Activated T-cell treated with anti-CD3 and anti-CD28 coated beads, Interleukin-2, amount 50 U/mL, for 72 hours (primary cell): ENCODE data around the gene SH3GL2. TPM values are rescaled to one million over a fixed set of nuclear protein-coding genes. Genes with fewer than 3 reads are reported as not detected.

Experiments used
- ATAC-seq, 2 donors: fragments of 150-1000 bp; cut with Tn5 transposase; replicated peaks in 1 of 2; 2 replicates each; pipeline ENCODE4 v1.10.0; 2021; ENCODE audit warnings: moderate library complexity in 2 of 2, mild to moderate bottlenecking in 1 of 2
- DNase-seq, 2 donors: peaks; one replicate each; pipeline ENCODE4 v3.0.0; 2021 to 2022; ENCODE audit warnings: mixed read lengths in 1 of 2
- H3K27ac Mint-ChIP-seq: one replicate; pipeline ENCODE4 v1.8.0; 2022; ENCODE audit warnings: mild to moderate bottlenecking, moderate library complexity, mixed read lengths
- H3K27me3 Mint-ChIP-seq: one replicate; pipeline ENCODE4 v1.8.0; 2022; ENCODE audit warnings: low read depth, mixed read lengths
- H3K36me3 Mint-ChIP-seq, 2 donors: one replicate each; pipeline ENCODE4 v1.8.0; 2022; ENCODE audit warnings: mixed read lengths in 2 of 2, mild to moderate bottlenecking in 1 of 2; ENCODE audit not compliant: insufficient read depth in 2 of 2
- H3K4me1 Mint-ChIP-seq: one replicate; pipeline ENCODE4 v1.8.0; 2022; ENCODE audit warnings: low read depth, mixed read lengths
- H3K4me3 Mint-ChIP-seq, 2 donors: one replicate each; pipeline ENCODE4 v1.8.0; 2022; ENCODE audit warnings: mild to moderate bottlenecking in 2 of 2, mixed read lengths in 2 of 2, moderate library complexity in 2 of 2
- H3K9me3 Mint-ChIP-seq, 2 donors: one replicate each; pipeline ENCODE4 v1.8.0; 2022; ENCODE audit warnings: mixed read lengths in 2 of 2
- total RNA-seq, 2 donors: library from RNA; stranded (reverse); gene quantifications; one replicate each; pipeline ENCODE4 v1.2.3, GENCODE V29; 2022

The SH3GL2 gene
- total RNA-seq, 2 donors from 2014 or later = not detected

DNA sequence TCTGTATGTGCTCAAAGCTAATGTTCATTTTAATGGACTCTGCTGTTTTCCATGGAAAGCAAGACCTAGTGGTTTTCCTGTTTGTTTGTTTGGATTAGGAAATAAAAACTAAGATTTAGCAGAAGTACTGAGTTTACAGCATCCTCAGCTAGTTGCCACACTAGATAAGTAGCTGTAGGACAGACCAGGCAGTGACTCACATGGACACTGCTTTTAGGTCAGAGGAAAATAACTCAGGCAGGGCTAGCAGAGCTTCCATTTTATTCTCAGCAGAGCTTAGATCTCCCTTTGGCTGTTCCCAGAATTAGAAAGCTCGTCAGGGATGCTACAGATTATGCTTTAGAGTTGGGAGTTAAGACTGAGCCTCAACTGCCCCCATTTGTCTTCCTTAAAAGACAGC lies 204.4 kb downstream of the SH3GL2 start:
- Mint-ChIP-seq H3K4me3 (no peak overlapping the region), H3K4me1 (no peaks in the 10 kb centered on the region), H3K27ac (no peak overlapping the region), H3K9me3 (peaks cover 4 to 6% of the 10 kb centered on the region in 2 donors), H3K27me3 (peaks cover 7% of the 10 kb centered on the region), H3K36me3 (no peaks in the 10 kb centered on the region)
- DNase-seq = no peak
- ATAC-seq = no peak

DNA sequence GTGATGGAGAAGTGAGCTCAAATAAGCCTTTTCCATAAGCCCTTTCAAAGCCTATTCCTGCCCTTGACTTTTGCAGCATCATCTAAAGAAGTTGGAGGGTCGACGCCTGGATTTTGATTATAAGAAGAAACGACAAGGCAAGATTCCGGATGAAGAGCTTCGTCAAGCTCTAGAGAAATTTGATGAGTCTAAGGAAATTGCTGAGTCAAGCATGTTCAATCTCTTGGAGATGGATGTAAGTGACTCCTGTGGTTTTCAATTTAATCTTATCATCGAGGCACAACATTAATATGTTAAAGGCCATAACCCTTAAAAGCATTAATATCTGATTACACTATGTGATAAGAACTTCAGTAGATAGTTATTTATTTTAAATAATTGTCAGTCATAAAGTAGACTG lies 210.4 kb downstream of the SH3GL2 start:
- Mint-ChIP-seq H3K9me3 (peaks cover 0 to 2% of the 10 kb centered on the region in 2 donors), H3K36me3 (no peaks in the 10 kb centered on the region), H3K4me1 (no peaks in the 10 kb centered on the region), H3K4me3 (no peak overlapping the region), H3K27ac (no peak overlapping the region), H3K27me3 (peaks cover 7% of the 10 kb centered on the region)
- DNase-seq = no peak
- ATAC-seq = no peak

DNA sequence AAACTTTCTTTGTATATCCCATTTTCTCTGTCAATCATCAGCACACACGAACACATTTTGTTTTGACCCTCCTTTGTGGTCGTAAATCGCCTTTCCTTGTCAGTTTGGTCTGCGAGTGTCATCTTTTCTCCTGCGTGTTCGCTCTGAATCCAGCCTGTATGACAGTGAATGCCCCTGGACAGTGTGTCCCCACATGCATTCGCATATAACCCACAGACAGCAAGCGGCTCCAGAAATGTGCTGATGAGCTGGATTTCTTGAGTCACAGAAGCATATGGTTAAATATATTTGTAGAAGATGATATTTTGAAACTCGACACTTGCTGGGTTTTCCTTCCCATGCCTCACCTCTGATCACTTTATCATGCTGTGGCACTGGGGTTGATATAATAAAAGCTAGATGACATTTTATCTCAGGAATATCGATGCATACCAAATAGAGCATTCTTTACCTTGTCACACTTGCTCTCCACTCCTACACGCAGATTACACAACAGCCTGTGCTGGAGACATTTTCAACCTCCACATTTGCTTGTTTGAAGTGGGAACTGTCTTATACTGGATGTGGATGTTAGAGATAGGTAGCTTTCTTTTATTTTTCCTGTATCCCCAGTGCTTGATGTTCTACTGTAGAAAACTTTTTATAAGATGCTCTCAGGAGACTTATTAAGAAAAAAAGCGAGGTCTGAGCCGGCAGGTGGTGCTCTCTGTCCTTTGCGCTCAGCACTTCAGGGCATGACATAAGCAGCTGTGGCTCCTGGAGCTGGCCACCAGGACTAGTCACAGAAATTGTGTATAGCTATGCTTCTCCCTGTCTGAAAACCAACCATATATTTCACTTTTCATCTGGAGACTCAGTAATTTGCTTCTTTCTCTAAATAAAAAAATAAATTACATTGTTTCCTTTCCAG lies 215.1 kb downstream of the SH3GL2 start:
- DNase-seq (no peak), ATAC-seq (no peak)
- no peaks in the 10 kb centered on the region for H3K36me3 Mint-ChIP-seq
- no peak overlapping the region for H3K4me3 Mint-ChIP-seq
- H3K9me3 Mint-ChIP-seq = peaks cover 0 to 2% of the 10 kb centered on the region in 2 donors
- no peak overlapping the region for H3K27ac Mint-ChIP-seq
- H3K27me3 Mint-ChIP-seq = no peaks in the 10 kb centered on the region
- H3K4me1 Mint-ChIP-seq = no peaks in the 10 kb centered on the region

DNA sequence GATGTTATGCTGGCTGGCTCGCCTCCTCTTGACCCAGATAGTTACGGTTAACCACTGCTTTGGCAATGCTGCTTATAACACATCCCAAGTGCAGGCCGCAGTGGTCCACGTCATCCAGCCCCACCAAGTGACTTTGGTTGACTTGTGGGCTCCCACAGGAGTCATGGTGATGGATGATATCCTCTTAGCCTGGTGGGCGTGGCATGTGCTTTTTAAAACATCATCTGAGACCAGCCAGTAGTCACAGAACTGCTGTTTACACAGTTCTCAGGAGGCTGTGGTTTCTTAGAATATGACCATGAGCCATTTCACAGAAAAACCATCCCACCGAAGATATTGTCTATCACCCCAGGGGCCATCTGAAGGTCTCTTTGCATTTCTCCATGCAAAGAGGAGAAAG lies 216.9 kb downstream of the SH3GL2 start:
- no peaks in the 10 kb centered on the region for H3K36me3 Mint-ChIP-seq
- H3K4me1 Mint-ChIP-seq = no peaks in the 10 kb centered on the region
- no peak overlapping the region for H3K27ac Mint-ChIP-seq
- H3K9me3 Mint-ChIP-seq = peaks cover 0 to 2% of the 10 kb centered on the region in 2 donors
- ATAC-seq = no peak
- DNase-seq = no peak
- no peak overlapping the region for H3K4me3 Mint-ChIP-seq
- H3K27me3 Mint-ChIP-seq = no peaks in the 10 kb centered on the region

DNA sequence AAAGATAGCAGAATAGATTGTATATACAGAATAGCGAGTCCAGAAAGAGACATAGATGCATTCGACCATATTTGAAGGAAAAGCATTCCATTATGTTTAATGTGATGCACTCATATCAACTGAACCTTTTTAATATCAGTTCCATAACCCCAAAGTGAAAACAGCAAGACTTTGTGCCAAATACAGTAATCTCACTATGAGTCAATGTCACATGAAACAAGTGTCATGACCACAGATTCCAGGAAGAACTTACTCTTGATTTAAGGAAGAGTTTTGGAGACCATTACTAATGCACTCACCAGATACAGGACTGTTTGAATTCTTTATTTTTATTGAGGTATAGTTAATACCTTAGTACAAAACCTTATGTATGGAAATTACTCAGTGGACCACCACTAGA lies 220.5 kb downstream of the SH3GL2 start:
- Mint-ChIP-seq H3K9me3 (no peaks in the 10 kb centered on the region), H3K27me3 (no peaks in the 10 kb centered on the region), H3K27ac (no peak overlapping the region), H3K36me3 (no peaks in the 10 kb centered on the region), H3K4me1 (no peaks in the 10 kb centered on the region), H3K4me3 (no peak overlapping the region)
- ATAC-seq = no peak
- no peak for DNase-seq

DNA sequence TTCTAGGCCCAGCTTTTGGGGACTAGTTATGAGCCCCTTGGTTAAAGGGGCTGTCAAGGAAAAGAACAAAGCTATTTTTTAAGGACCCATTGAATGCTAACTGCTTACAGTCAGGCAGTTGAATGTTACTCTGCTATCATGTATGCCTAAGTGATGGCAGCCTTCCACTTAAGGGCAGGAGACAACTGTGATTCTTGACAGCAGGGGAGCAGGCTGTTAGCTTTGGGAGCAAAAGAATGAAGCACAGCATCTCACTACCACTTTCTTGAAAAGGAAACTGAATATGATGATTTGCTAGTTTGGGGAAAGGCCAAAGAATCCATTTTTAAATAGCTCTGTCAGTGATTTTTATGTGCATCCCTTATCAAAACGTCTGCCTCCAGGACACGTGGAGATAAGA lies 221.6 kb downstream of the SH3GL2 start:
- DNase-seq (no peak), ATAC-seq (no peak)
- Mint-ChIP-seq H3K36me3 (no peaks in the 10 kb centered on the region), H3K27ac (no peak overlapping the region), H3K27me3 (no peaks in the 10 kb centered on the region), H3K4me3 (no peak overlapping the region), H3K4me1 (no peaks in the 10 kb centered on the region), H3K9me3 (no peaks in the 10 kb centered on the region)

DNA sequence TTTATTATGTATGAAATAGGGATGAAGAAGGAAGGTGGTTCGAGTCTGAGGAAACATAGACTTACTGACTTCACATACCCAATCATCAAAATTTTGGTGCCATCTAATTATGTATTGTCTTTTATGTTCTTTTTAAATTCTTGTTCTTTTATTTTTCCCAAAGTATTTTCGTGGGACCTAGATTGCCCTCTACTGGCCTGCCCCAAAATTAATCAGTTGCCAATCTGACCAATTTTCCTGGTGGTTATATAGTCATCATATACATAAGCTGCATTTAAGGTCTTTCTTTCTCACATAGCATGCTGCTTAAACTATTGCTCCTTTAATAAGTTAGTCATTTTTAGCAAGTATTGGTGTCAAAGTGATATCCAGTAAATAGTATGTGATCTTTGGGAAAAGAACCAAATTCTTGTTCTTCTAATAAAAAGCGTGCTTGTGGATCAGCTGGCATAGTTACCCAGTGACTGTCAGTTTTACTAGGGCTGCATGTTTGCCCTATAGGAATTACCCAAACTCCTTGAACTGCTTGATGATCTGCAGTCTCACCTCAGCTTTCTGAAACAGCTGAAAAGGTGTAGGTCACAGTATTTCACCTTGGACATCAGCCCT lies 223.5 kb downstream of the SH3GL2 start:
- H3K4me3 Mint-ChIP-seq = no peak overlapping the region

DNA sequence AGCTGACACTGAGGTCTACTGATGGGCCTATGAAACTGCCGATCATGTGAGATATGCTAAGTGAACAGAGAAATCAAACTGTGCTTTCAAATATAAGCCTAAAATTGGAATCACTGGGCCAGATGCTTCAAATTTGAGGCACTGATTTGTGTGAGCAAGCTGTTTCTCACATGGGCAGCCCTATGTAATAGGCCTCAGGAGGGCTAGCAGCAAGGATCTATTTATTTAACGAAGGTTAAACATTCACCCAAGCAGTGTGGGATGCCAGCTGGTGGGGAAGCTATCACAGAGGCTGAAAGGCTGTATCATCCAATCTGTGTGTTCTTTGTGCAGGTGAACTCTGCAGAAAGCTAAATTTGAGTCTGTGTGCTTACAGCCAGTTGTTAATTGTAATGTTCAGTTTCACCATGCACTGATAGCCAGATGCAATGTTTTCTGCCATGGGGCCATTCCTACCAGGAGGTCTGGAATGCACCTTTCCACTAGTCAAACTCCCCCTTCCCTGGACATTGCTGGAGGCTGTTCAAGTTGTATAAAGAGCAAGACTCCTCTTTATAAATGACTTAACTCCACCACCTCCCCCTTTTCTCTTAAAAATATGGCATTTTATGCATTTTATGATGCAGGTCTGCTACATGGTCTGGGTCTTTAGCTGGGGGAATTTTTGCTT lies 228.9 kb downstream of the SH3GL2 start:
- DNase-seq = no peak
- H3K4me1 Mint-ChIP-seq = no peaks in the 10 kb centered on the region
- no peak overlapping the region for H3K4me3 Mint-ChIP-seq
- H3K36me3 Mint-ChIP-seq = no peaks in the 10 kb centered on the region
- H3K27ac Mint-ChIP-seq = no peak overlapping the region
- no peaks in the 10 kb centered on the region for H3K9me3 Mint-ChIP-seq
- H3K27me3 Mint-ChIP-seq = no peaks in the 10 kb centered on the region
- ATAC-seq = no peak

More for the DNA sequence above, 223.5 kb downstream of the SH3GL2 start:
- Mint-ChIP-seq H3K9me3 (no peaks in the 10 kb centered on the region), H3K27me3 (no peaks in the 10 kb centered on the region), H3K27ac (no peak overlapping the region), H3K4me1 (no peaks in the 10 kb centered on the region), H3K36me3 (no peaks in the 10 kb centered on the region)
- DNase-seq = no peak
- ATAC-seq = no peak

DNA sequence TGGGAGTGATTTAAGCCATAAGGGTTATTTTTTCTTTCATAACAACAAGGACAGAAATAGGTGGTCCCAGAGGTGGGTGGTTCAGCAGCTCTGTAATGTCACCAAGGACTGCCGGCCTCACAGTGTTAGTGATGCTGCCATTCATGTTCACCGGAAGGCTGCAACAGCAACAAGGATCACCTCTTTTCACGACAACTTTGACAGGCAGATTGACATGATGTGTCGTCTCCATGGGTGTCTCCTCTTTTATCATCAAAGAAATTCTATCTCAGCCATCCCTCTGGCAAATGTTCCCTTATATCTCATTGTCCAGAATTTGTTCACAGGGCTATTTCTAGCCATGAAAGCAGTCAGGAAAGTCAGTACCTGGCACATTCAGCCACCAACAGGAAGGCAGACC lies 231.5 kb downstream of the SH3GL2 start:
- Mint-ChIP-seq H3K36me3 (no peaks in the 10 kb centered on the region), H3K27ac (no peak overlapping the region), H3K4me1 (no peaks in the 10 kb centered on the region), H3K9me3 (no peaks in the 10 kb centered on the region), H3K27me3 (no peaks in the 10 kb centered on the region), H3K4me3 (no peak overlapping the region)
- no peak for DNase-seq
- ATAC-seq = no peak

DNA sequence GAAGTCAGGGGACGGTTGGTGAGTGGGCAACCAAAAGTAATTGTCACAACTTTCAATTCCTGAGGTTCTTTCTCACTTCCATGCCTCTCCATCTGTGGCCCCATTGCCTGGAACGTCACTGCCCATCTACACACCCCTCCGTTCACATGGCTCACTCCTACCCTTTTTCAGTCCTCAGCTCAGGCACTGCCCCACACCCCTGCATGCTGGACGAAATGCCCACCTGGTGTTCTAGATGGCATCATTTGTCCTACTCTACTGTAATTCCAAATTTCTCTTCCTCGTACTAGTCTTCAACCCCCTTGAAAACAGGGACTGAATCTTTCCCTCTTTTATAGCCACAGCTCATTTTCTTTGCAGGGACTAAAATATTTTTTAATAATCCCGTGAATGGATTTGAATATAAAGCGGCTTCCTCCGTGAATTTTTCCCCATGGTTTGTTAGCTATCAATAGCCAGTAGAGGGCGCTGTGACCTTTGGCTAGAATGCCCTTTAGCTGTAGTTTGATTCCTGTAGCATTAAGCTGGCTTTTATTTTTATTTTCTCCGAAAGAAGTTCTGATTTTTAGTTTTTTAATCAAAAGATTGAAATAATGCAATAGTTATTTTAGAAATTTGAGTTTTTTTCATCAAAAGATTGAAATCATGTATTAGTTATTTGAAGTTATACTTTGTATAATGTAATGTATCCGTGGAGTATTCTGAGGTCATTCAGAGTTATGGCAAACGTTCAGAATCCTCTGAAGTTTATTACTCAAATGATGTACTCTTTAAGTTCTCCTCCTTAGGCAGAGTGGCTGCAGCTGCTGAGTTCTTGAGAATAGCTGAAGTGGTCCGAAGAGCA lies 232.1 kb downstream of the SH3GL2 start:
- Mint-ChIP-seq H3K36me3 (no peaks in the 10 kb centered on the region), H3K27ac (no peak overlapping the region), H3K9me3 (no peaks in the 10 kb centered on the region), H3K27me3 (no peaks in the 10 kb centered on the region), H3K4me3 (no peak overlapping the region), H3K4me1 (no peaks in the 10 kb centered on the region)
- peak; percentile 29 to 48 for DNase-seq
- no peak for ATAC-seq

DNA sequence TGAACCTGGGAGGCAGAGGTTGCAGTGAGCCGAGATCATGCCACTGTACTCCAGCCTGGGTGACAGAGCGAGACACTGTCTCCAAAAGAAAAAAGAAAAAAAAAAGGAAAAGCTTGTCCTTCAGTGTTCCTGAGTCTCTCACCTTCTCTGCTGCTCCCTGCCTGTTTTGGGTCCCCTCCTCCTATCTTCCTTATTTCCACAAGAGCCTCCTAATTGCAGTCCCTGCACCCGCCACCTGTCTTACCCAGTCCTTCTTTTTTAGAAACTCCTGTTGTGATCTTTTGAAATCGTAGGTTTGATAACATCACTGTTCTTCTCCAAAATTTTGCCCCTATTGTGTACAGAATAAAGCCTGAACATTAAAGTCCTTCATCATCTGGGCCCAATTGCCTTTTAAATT lies 234.9 kb downstream of the SH3GL2 start:
- no peaks in the 10 kb centered on the region for H3K27me3 Mint-ChIP-seq
- no peak for DNase-seq
- no peaks in the 10 kb centered on the region for H3K4me1 Mint-ChIP-seq
- H3K36me3 Mint-ChIP-seq = no peaks in the 10 kb centered on the region
- ATAC-seq = no peak
- H3K4me3 Mint-ChIP-seq = no peak overlapping the region
- no peaks in the 10 kb centered on the region for H3K9me3 Mint-ChIP-seq
- no peak overlapping the region for H3K27ac Mint-ChIP-seq

DNA sequence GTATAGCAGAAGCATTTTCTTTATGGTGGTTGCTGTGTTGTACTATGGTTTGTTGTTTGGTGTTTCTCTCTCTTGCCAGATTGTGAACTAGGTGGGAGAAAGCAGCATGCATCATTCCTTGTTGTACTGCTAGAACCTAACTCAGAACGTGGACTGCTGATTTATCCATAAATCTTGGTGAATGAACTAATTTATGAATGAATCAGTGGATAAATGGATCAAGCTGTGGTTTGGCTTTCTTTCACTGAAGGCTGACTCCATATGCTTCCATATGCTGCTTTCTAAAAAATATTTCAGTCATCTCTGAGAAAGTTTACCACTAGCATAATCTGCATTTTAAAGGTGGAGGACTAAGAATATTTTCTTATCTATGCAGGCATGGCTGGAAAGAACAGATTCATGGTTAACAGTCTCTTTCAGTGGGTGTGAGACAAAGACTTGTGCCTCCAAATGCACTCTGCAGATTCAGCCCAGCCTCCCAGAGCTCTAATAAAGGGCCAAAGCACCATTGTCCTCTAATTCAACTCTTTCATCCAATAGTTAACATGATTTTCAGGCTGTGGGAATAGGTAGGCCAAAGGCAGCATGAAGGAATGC lies 237.7 kb downstream of the SH3GL2 start:
- H3K36me3 Mint-ChIP-seq = no peaks in the 10 kb centered on the region
- DNase-seq (no peak), ATAC-seq (no peak)
- no peaks in the 10 kb centered on the region for H3K4me1 Mint-ChIP-seq
- H3K4me3 Mint-ChIP-seq = no peak overlapping the region
- no peaks in the 10 kb centered on the region for H3K9me3 Mint-ChIP-seq
- no peaks in the 10 kb centered on the region for H3K27me3 Mint-ChIP-seq
- no peak overlapping the region for H3K27ac Mint-ChIP-seq
